HG02884 (cell line): Measurements from ENCODE around the gene TBP.

Experiments used
- ATAC-seq: cut with Tn5 transposase; IDR thresholded peaks from one replicate; pipeline ENCODE4 v1.9.1; 2021; ENCODE audit warnings: mild to moderate bottlenecking, moderate library complexity; ENCODE audit not compliant: unreplicated experiment

TBP gene

DNA sequence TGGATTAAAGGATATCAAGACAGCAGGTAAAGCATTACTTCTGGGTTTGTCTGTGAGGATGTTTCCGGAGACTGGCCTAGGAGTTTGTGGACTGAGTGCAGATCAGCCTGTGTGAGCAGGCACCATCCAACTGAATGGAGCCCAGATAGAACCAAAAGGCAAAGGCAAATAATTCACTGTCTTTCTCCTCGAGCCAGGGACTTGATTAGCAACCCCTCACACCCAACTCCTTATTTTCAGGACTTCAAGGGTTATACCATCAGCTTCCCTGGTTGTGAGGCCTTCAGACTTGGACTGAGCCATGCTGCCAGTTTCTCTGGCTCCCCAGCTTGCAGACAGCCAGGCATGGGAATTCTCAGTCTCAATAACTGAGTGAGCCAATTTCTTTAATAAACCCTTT, 20.4 kb upstream of the TBP start:
- ATAC-seq = no peak

GRCh38 chr6:170535004-170535403, 19.2 kb upstream of the TBP start:
- ATAC-seq = no peak

DNA sequence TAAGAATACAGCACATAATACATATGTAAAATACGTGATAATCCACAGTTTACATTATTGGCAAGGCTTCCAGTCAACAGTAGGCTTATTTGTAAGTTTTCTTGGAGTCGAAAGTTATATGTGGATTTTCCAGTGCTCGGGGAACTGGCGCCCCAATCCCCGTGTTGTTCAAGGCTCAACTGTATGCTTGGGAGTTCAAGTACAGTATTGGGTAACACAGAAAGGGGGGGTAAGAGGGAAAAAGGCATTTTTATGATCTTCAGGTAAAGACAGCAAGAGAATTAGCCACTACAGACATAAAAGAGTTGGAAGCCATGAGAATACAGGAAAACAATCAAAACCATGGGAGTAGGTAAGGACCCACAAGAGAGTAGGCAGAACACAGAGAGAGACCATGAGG, 17.5 kb upstream of the TBP start:
- no peak for ATAC-seq

DNA sequence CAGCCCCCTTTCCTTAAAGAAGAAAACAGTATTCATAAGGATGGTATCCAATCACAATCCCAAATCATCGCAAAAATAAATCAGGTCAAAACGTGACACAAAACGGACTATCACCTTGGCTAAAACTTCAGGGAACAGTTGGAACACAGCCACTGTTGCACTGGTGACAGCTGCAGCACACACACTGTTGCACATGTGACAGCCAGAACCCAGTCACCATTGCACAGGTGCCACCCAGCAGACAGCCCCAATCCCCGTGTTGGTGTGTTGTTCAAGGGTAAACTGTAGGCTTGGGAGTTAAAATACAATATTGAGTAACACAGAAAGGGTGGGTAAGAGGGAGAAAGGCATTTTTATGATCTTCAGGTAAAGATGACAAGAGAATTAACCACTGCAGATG, 16.8 kb upstream of the TBP start:
- no peak for ATAC-seq

DNA sequence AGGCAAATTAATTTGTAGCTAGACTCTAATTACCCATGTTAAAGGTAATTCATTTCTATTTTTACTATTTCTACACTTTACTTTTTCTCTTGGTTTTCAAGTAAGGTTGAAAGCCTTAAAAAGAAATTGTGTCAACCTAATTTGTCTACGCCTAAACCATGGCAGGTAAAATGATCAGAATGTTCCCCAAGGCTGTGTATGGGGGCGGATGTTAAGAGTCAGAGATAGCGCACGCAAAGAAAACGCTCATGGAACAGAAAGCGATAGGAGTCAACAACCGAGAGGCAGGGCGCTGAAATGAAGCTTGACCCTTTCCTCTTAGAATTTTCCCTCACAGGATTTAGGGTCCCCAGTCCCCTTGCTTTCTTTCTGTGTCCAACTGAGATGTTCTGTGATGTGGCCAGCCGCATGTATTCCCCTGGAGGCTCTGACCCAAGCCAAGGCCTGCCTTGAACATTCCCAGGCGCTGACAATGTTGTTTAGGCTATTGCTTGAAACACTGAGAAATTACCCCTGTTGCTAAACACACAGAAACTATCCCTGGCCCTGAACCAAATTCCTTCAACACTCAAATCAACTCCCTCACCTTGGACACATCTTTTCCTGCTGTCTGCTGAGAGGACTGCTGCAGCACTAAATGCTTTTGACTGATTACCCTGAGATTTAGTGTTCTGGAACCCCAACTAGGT, 12.0 kb upstream of the TBP start:
- no peak for ATAC-seq

DNA sequence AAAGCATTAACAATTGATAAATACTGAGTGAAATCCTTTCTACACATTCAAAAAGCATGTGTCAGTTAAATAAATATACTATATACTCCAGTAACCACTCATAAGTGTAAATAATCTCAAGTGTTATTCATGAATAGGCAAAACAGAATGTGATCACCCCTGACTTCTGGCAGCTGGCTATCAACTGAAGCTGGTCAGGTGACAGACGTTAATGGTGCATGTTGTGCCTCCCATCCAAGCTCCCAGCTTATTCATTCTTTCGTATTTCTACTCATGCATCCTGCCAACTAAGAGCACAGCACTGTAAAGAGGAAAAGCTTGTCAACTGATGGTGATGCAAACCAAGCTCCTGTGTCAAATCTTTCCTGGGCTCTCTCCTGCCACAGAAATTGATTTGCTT, 8.8 kb upstream of the TBP start:
- no peak for ATAC-seq

- peak; percentile 44 for ATAC-seq
These were observed 1.2 kb upstream of the TBP start, which contains the start of gene PSMB1 for GRCh38 chr6:170552765-170553533. Gene PSMB1, minus strand, starts transcription at chr6:170553307. Its CDS starts 65 bp downstream, at chr6:170553242.

DNA sequence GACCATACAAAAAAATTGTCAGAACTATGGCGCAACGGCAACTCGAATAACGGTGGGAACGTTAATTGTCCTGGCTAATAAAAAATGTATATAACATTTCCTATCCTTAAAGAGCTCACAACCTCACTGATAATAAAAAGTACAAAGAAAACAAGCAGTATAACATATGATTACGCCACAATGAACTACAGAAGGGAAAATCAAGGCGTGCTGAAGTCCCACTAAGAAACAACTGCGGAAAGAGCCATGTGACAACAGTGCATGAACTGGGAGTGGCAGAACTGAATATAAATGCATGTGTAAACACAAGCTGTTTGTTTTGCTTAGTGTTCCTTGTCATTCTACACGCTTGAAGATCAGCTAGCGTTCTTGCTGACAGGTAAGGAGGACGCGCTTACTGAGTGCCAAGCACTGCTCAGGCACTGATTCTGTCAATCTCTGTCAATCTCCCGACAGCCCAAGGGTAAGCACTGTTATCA, 596 bp upstream of the TBP start:
- peak; percentile 37 for ATAC-seq

GRCh38 chr6:170554796-170555137, 598 bp downstream of the TBP start:
- no peak for ATAC-seq

DNA sequence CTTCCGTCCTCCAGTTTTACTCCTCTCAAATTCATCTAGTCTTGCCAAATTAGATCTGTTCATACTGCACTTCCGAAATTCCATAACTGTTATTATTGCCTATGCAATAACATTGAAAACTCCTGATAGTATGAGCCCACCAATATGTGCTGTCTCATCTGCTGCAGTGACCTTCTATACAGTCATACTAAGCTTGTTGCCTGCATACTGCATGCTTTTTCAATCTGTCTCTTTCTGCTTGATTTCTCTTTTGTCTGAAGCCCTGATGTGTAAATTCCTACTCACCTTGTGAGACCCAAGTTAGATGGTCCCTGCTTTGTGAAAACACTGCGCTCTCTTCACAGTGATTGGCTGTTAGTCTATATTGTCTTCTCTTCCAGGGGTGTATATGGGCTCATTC, 1.1 kb downstream of the TBP start:
- ATAC-seq = no peak

GRCh38 chr6:170561555-170561954, 7.4 kb downstream of the TBP start:
- no peak for ATAC-seq

GRCh38 chr6:170564936-170565530, 10.9 kb downstream of the TBP start:
- no peak for ATAC-seq

DNA sequence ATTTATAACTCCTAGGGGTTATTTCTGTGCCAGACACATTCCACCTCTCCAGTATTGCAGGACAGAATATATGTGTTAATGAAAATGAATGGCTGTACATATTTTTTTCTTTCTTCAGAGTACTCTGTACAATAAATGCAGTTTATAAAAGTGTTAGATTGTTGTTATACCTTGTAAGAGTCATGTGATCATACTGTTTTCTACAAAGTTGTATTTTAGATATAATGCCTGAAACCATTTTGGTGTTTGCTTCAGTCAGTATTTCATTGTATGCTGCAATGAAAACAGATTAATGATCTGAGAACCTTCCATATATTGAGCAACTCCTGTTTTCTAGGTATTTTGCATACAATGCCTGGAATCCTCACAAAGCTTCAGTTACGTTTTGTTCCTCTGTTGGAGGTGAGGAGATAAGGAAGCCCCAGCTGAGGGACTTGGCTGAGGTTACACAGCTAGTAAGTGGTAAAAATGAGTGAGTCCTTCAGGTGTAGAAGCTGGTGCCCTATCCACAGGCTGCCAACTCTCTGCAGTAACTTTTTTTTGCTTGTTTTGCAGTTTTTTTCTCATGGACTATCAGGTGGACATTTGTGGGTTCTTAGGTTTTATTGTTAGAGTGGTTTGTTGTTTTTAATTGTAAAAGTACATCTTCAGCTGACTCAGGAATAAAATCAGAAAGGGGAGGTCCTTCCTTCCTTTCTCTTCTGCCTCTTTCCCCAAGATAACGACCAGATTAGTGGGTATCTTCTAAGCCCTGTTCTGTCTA, 18.7 kb downstream of the TBP start:
- no peak for ATAC-seq

GRCh38 chr6:170575250-170575649, 21.1 kb downstream of the TBP start:
- ATAC-seq = no peak

GRCh38 chr6:170578909-170579308, 24.7 kb downstream of the TBP start:
- ATAC-seq = no peak

DNA sequence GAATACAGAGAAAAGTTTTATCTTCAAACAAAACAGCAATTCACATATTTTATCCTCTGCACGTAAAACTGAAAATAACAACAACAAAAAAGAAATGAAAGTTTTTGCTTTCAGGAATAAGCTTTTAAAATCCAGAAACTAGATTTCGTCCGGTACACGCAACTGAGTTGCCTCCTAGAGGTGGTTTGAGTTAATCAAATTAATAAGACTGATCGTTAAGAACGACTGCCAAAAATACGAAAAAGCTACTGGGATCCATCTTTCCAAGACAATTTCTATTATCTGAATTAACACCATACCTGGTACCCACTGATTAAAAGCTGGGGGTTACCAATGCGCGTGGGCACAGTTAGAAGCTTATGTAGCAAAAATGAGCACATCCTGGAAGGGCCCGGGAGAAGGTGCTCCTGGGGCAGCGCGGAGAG, 29.6 kb downstream of the TBP start:
- ATAC-seq = no peak

DNA sequence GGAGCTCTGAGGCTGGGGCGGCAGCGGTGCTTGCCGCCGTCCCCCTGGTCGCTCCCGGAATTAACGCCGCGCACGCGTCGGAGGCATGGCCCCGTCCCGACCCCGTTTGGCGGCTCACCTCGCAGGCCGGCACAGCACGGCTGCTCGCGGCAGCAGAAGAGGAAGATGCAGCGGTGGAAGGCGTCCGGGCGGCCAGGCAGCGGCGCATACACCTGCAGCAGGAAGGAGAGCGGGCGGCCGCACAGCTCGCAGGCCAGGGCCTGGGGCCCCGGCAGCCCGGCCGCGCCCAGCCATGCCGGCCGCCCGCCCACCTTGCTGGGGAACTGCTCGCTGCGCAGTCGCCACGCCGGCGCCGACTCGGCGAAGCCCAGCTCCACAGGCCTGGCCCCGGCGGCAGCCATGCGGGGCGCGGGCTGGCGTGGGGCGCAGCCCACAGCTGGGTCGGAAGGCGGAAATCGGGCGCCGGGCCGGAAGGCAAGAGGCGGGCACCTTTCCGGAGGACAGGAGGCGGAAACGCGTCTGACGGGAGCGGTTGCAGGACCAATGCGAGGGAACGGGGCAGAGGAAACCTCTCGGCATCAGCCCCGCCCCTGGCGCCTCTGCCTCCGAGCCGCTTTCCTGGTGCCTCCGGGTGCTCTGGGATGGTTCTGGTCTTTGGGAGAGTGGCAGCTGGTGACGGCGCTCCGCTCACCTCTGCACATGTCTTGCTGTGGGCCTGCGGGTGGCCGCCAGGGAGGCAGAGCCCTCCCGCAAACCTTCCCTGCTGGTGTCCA, 30.2 kb downstream of the TBP start, which contains the start of gene PDCD2:
PDCD2 (minus strand) TSS at position 457 of the 773 bp plus-strand sequence; CDS start at position 401, 56 bp downstream.
- ATAC-seq = peak; percentile 97

- ATAC-seq = peak; percentile 19
These were observed 30.9 kb downstream of the TBP start for GRCh38 chr6:170584954-170585498.

DNA sequence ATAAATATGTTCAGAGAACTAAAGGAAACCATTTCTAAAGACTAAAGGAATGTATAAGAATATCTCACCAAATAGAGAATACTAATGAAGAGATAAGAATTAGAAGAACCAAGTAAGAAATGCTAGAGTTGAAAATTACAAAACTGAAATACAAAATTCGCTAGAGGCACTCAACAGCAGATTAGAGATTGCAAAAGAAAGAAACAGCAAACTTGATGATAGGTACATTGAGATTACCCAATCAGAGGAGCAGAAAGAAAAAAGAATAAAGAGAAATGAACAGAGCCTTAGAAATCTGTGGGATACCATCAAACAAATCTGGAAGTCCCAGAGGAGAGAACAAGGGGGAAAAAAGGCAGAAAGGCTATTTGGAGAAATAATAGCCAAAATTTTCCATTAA, 36.6 kb downstream of the TBP start:
- ATAC-seq = no peak

- no peak for ATAC-seq
These were observed 42.3 kb downstream of the TBP start for GRCh38 chr6:170596426-170596825.
